Inflammatory macrophage (primary cell): ENCODE results near the gene SLC2A11.
"Not testable (repeated sequence)": the region's sequence is repeated elsewhere in the genome, so short reads cannot be mapped to it uniquely, and the experiment has no call there.

Source experiments
- DNase-seq, 2 donors: peaks; one replicate each; pipeline ENCODE4 v3.0.0-alpha.2; 2020 to 2022

SLC2A11 gene

DNA sequence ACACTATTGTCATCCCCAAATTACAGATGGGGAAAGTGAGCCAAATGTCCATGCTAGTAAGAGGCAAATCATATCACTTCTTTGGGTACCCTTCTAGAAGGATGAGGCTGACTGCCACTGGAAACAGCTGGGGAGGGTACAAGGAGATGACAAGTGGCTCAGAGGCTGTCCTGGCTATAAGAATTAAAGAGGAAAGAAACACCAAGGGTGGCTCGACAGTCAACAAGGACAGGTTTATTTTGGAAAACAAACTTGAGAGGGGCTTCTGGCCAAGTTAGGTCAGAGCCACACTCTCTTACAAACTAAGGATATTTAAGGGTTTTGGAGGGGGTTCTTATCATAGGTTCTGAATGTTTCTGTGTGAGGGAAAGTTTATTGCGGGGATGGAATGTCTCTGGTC lies 34.5 kb downstream of the SLC2A11 start:
- no peak for DNase-seq

GRCh38 chr22:23892706-23893105 lies 35.0 kb downstream of the SLC2A11 start:
- no peak for DNase-seq

GRCh38 chr22:23893121-23893944 lies 35.7 kb downstream of the SLC2A11 start:
- no peak for DNase-seq

- peak; percentile 96 to 97 for DNase-seq
These were observed 36.5 kb downstream of the SLC2A11 start, which contains the start of gene MIF for GRCh38 chr22:23893945-23894709. TSS of gene MIF (plus strand) at chr22:23894383. CDS start at chr22:23894475, 92 bp downstream.

DNA sequence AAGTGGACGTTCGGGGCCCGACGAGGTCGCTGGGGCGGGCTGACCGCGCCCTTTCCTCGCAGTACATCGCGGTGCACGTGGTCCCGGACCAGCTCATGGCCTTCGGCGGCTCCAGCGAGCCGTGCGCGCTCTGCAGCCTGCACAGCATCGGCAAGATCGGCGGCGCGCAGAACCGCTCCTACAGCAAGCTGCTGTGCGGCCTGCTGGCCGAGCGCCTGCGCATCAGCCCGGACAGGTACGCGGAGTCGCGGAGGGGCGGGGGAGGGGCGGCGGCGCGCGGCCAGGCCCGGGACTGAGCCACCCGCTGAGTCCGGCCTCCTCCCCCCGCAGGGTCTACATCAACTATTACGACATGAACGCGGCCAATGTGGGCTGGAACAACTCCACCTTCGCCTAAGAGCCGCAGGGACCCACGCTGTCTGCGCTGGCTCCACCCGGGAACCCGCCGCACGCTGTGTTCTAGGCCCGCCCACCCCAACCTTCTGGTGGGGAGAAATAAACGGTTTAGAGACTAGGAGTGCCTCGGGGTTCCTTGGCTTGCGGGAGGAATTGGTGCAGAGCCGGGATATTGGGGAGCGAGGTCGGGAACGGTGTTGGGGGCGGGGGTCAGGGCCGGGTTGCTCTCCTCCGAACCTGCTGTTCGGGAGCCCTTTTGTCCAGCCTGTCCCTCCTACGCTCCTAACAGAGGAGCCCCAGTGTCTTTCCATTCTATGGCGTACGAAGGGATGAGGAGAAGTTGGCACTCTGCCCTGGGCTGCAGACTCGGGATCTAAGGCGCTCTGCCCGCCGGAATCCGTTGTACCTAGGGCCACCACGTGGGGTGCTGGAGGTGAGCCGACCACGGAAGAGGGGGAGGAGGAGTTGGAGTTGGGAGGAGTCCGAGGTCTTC lies 37.3 kb downstream of the SLC2A11 start:
- DNase-seq = peak; percentile 45 to 69

DNA sequence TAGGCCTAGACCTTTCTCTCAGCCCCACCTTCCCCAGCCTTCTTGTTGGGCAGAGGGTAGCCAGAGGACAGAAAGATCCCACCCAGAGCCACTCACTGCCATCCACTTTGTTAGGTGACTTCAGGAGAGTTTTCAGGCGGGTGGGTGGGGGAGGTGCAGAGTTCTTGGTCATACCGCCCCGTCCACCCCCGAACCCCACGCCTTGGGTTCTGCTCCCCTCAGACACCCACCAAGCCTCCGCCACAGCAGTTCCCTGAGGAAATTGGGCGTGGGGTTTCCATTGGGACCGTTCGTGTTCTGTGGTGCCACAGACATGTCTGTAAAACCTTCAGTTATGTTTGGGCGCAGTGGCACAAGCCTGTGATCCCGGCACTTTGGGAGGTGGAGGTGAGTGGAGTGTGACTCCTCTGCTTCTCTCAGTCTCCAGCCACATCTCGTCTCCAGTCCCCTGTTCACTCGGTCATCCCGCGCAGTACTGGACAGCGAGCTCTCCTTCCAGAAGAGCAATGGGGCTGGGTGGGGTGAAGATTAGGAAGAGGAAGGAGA lies 38.0 kb downstream of the SLC2A11 start:
- DNase-seq = no peak

- no peak for DNase-seq
These were observed 38.5 kb downstream of the SLC2A11 start for GRCh38 chr22:23896166-23896522.

- no peak for DNase-seq
These were observed 39.0 kb downstream of the SLC2A11 start for GRCh38 chr22:23896523-23897186.

GRCh38 chr22:23897320-23897719 lies 39.6 kb downstream of the SLC2A11 start:
- no peak for DNase-seq

GRCh38 chr22:23898006-23898974 lies 40.6 kb downstream of the SLC2A11 start:
- DNase-seq = no peak

DNA sequence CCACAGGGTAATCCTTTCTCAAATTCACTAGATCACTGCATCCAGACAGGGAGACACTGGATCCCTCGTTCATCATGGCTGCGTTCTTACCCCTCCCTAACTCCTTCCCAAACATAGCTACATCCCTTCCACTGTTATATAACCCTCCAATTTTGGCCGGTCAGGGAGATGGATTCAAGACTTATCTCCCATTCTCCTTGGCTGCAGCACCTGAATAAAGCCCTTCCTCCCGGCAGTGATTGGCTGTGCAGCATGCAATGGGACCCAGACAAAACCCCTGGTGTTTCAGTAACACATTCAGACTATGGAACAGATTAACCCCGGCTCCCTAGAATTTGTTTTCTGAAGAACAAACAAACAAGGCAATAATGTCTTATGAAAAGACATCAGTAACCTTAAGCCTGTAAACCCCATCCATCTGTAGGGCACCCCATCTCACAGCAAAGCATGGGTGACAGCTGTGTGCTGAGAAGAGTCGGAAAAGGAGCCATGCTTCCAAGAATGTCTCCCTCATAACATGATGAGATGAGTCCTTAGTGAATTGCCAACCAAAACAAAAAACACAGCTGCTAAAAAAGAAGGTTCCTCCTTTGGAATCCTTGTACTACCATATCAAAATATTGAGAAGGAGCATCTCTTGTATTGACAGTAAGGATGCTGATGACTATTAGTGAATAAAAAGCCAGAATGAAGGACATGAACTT lies 41.5 kb downstream of the SLC2A11 start:
- DNase-seq = no peak

DNA sequence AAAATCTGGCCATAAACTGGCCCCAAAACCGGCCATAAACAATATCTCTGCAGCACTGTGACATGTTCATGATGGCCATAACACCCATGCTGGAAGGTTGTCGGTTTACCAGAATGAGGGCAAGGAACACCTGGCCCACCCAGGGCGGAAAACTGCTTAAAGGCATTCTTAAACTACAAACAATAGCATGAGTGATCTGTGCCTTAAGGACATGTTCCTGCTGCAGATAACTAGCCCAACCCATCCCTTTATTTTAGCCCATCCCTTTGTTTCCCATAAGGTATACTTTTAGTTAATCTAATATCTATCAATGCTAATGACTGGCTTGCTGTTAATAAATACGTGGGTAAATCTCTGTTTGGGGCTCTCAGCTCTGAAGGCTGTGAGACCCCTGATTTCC lies 42.6 kb downstream of the SLC2A11 start:
- not testable (repeated sequence) for DNase-seq

- no peak for DNase-seq
These were observed 43.9 kb downstream of the SLC2A11 start for GRCh38 chr22:23901600-23901999.

- no peak for DNase-seq
These were observed 45.8 kb downstream of the SLC2A11 start for GRCh38 chr22:23903328-23903971.

DNA sequence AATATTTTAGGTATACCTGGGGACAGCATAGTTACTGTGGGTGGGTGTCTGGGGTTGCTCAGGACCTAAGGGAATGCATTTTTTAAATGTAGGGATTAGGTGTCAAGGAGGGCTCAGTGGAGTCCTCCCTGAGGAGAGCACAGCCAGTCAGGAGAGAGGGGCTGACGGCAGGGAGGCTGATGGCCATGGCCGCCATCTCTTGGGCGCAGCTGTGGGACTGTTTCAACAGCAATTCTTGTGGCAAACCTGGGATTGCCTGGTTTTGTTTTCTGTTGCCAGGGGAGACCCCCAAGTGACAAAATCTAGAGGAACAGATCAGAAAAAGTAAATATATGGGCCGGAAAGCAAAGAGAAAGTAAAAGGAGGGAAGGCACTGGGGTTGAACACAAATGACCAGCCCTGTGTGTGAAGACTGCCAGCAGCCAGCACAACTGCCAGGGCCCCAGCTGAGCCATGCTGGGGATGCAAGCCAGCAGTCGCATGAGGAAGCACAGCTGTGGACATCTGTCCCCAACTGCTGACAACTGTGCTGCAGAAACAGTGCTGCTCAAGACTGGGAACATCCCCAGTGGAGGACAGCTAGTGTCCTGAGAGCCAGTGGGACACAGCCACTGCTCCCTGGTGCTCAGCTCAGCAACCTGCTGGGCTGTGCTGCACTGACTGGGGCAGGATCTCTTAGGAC lies 47.0 kb downstream of the SLC2A11 start:
- no peak for DNase-seq

- no peak for DNase-seq
These were observed 49.0 kb downstream of the SLC2A11 start for GRCh38 chr22:23906641-23907040.

- not testable (repeated sequence) for DNase-seq
These were observed 49.7 kb downstream of the SLC2A11 start for GRCh38 chr22:23907423-23907822.

DNA sequence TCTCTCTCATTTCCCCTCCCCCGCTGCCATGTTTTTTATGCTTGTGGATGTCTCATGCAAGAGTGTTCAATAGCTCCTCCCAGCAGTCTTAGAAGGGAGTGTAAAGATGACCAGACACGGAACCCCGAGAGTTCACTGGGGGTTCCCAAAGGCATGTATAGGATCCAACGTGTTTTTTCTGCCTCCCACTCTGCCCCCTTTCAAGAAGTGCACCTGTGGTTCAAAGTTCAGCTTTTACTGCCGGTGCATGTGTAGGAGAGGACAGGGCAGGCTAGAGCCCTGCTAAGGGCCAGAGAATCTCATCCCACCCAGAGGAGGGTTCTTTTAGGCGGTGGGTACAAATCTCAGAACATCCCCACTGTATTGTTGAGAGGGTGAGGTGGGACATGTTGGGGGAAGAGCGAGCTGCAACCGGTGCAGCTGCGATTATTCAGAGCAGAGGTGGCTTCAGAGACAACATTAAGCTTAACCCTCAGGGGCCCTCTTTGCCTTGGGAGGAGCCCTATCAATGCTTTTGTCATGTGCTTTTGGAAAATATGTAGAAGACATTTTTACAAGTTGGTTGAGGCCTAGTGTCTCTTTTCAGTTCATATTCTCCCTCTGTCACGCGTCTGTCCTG lies 51.0 kb downstream of the SLC2A11 start:
- DNase-seq = no peak
